Upper lobe of left lung (tissue), 6 donors: ENCODE measurements around the gene GFAP. TPM values are rescaled to one million over a fixed set of nuclear protein-coding genes. Genes with fewer than 3 reads are reported as not detected.

Experiments used
- ATAC-seq, 2 donors: fragments of 200-7000 bp; cut with Tn5 transposase; one replicate each; pipeline ENCODE4 v1.9.1; 2022; ENCODE audit warnings: mild to moderate bottlenecking in 2 of 2, moderate library complexity in 2 of 2; ENCODE audit not compliant: low FRiP score in 2 of 2
- DNase-seq, 2 donors: peaks; one replicate each; pipeline ENCODE4 v3.0.0-alpha.2; 2019 to 2020
- H3K27ac ChIP-seq, 4 donors: fragments of 200-600 bp; sonication (generic); one replicate each; pipeline ENCODE4 v1.5.1; 2016 to 2019
- H3K27me3 ChIP-seq, 4 donors: fragments of 200-600 bp; sonication (generic); one replicate each; pipeline ENCODE4 v1.5.1; 2017 to 2019
- H3K36me3 ChIP-seq, 4 donors: fragments of 200-600 bp; sonication (generic); one replicate each; pipeline ENCODE4 v1.5.1; 2016 to 2019
- H3K4me1 ChIP-seq, 4 donors: fragments of 200-600 bp; sonication (generic); one replicate each; pipeline ENCODE4 v1.5.1; 2018 to 2019
- H3K4me3 ChIP-seq, 4 donors: fragments of 200-600 bp; sonication (generic); one replicate each; pipeline ENCODE4 v1.5.1; 2017 to 2019; ENCODE audit warnings: mild to moderate bottlenecking in 2 of 4, moderate library complexity in 1 of 4
- H3K9me3 ChIP-seq, 4 donors: fragments of 200-600 bp; sonication (generic); one replicate each; pipeline ENCODE4 v1.5.1; 2018 to 2019
- EP300 ChIP-seq, 4 donors: sonication (generic); formaldehyde crosslinking; IDR thresholded peaks; one replicate each; pipeline ENCODE4 v1.5.1; 2017; ENCODE audit warnings: antibody characterized with exemption in 4 of 4, control low read depth in 2 of 4
- POLR2A ChIP-seq, 4 donors: fragments of 450-650 bp; IDR thresholded peaks; one replicate each; pipeline ENCODE4 v1.5.1; 2016 to 2017; ENCODE audit warnings: antibody characterized with exemption in 4 of 4, mild to moderate bottlenecking in 2 of 4
- POLR2AphosphoS5 ChIP-seq, 2 donors: sonication (generic); formaldehyde crosslinking; IDR thresholded peaks; one replicate each; pipeline ENCODE4 v1.5.1; 2017; ENCODE audit warnings: antibody characterized with exemption in 2 of 2
- WGBS, 2 donors: methylation state at CpG; one replicate each; pipeline ENCODE4 v1.1.5; 2017 to 2018; 5-methylcytosine and 5-hydroxymethylcytosine counted together
- total RNA-seq, 6 donors: library from RNA; depleted of rRNA in 4 of 6; stranded (reverse); fragments of >200 nt in 4 of 6; gene quantifications; one replicate each; pipeline versions ENCODE4 v1.1.0 to v1.2.1, GENCODE V29; 2016 to 2021
- TF ChIP-seq, protein P1 (sequence below), 6 experiments: fragments of 450-650 bp in 4 of 6; fragments of 200-600 bp in 2 of 6; sonication (generic) in 2 of 6; IDR thresholded peaks; one replicate each; pipeline ENCODE4 v1.5.1; 2016 to 2019; ENCODE audit warnings: antibody characterized with exemption in 6 of 6
- donor health status: DM: no; HTN: no; CAD: no; lungs with moderate emphysema.
- donor health status: DM: no; HTN: yes; CAD: no; lungs with severe emphysema.

The GFAP gene
- not detected for total RNA-seq

DNA sequence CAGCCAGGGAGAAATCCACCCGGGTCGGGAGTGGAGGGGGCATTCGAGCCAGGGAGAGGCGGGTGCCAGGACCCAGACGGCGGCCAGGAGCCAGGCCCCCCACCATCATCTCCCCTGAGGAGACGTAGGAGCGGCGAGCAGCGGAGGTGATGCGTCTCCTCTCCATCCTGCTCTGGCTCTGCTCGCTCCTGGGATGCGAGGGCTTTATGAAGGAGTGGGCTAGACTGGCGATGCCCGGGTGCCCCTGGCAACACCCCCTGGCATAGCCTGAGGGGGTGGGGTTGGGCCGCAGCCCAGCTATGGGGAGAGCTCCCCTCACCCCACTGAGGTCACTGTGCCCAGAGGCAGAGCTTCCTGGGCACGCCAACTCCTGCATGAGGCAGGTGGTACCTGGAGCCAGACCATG is at the start of gene GFAP:
TSS of gene GFAP (minus strand) at position 180 of the 406 bp plus-strand sequence. CDS start at position 166, 14 bp downstream.
- H3K27ac ChIP-seq = no peak within 1 kb of the TSS

DNA sequence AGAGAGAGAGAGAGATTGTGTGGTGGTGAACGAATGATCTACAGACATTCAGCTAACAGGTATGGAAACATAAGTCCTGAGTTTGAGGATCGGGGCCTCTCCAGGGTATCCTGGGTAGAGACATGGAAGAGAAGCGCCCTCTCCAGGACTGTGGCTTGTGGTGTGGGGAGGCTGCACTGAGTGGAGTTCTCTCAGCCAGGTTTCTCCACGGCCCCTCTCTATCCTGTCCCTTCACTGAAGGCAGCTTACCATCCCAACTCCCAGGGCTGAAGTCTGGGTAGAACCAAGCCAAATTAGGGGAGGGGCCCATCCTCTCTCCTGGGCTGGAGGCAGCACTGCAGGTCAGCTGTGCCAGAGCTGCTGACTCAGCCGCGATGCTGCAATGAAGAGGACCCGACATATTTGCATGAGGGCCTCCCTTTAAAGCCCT is 46.6 kb upstream of the GFAP start:
- 76 to 87% methylated on average over 7 of the region's 7 CpGs for WGBS, 2 donors
- DNase-seq (no peak), ATAC-seq (no peak)
- Histone ChIP-seq H3K36me3 (no peaks in the 10 kb centered on the region), H3K27ac (no peak overlapping the region), H3K4me3 (no peak overlapping the region), H3K27me3 (peaks cover 0 to 32% (median 15%) of the 10 kb centered on the region in 4 donors), H3K4me1 (peaks cover 7 to 23% (median 9%) of the 10 kb centered on the region in 4 donors), H3K9me3 (no peaks in the 10 kb centered on the region)
- no peak for TF ChIP-seq POLR2A (IDR thresholded peaks at IDR 0.05)
- TF ChIP-seq, protein P1, sequence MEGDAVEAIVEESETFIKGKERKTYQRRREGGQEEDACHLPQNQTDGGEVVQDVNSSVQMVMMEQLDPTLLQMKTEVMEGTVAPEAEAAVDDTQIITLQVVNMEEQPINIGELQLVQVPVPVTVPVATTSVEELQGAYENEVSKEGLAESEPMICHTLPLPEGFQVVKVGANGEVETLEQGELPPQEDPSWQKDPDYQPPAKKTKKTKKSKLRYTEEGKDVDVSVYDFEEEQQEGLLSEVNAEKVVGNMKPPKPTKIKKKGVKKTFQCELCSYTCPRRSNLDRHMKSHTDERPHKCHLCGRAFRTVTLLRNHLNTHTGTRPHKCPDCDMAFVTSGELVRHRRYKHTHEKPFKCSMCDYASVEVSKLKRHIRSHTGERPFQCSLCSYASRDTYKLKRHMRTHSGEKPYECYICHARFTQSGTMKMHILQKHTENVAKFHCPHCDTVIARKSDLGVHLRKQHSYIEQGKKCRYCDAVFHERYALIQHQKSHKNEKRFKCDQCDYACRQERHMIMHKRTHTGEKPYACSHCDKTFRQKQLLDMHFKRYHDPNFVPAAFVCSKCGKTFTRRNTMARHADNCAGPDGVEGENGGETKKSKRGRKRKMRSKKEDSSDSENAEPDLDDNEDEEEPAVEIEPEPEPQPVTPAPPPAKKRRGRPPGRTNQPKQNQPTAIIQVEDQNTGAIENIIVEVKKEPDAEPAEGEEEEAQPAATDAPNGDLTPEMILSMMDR (IDR thresholded peaks at IDR 0.05) = no peak
- no peak for TF ChIP-seq POLR2AphosphoS5 (IDR thresholded peaks at IDR 0.05)
- no peak for TF ChIP-seq EP300 (IDR thresholded peaks at IDR 0.05)

More for the DNA sequence above, at the start of gene GFAP:
- Histone ChIP-seq H3K4me1 (peaks cover 8 to 27% (median 17%) of the 10 kb centered on the region in 4 donors), H3K9me3 (no peaks in the 10 kb centered on the region), H3K36me3 (no peaks in the 10 kb centered on the region), H3K27me3 (peaks cover 0 to 7% (median 3%) of the 10 kb centered on the region in 4 donors), H3K4me3 (no peak within 1 kb of the TSS)
- ATAC-seq (no peak), DNase-seq (no peak)
- no peak for TF ChIP-seq POLR2A (IDR thresholded peaks at IDR 0.05)
- no peak for TF ChIP-seq EP300 (IDR thresholded peaks at IDR 0.05)
- TF ChIP-seq, protein P1 (IDR thresholded peaks at IDR 0.05) = no peak
- no peak for TF ChIP-seq POLR2AphosphoS5 (IDR thresholded peaks at IDR 0.05)
- 81 to 92% methylated on average over 8 to 17 of the region's 17 CpGs for WGBS, 2 donors

DNA sequence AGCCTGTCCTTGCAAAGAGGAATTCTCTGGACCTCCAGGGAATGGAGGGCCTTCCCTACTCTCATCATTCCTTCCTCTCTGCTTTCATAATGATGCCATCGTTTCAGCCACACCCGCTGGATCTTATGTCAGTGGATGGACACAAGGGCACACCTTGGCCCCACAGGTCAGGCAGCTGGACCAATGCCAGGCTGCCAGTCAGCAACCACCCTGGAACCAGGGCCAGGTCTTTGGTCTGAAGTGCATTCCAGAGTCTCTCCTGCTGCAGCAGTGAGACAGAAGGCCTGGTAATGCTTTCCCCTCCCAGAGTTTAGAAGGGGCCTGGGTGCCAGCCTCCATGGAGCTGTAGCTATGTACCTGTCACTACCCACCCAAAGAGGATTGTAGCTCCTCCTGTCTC is 45.4 kb upstream of the GFAP start:
- Histone ChIP-seq H3K27ac (no peak overlapping the region), H3K9me3 (no peaks in the 10 kb centered on the region), H3K4me3 (no peak overlapping the region), H3K36me3 (no peaks in the 10 kb centered on the region), H3K4me1 (peaks cover 6 to 16% (median 7%) of the 10 kb centered on the region in 4 donors), H3K27me3 (peaks cover 0 to 20% (median 8%) of the 10 kb centered on the region in 4 donors)
- WGBS, 2 donors = 58 to 75% methylated on average over 2 of the region's 2 CpGs
- ATAC-seq = peak in 1 of 2 donors; percentile 21
- TF ChIP-seq EP300 (IDR thresholded peaks at IDR 0.05) (no peak), POLR2AphosphoS5 (IDR thresholded peaks at IDR 0.05) (no peak), POLR2A (IDR thresholded peaks at IDR 0.05) (no peak)
- TF ChIP-seq, protein P1 (IDR thresholded peaks at IDR 0.05) = no peak
- DNase-seq = peak in 1 of 2 donors; percentile 46

DNA sequence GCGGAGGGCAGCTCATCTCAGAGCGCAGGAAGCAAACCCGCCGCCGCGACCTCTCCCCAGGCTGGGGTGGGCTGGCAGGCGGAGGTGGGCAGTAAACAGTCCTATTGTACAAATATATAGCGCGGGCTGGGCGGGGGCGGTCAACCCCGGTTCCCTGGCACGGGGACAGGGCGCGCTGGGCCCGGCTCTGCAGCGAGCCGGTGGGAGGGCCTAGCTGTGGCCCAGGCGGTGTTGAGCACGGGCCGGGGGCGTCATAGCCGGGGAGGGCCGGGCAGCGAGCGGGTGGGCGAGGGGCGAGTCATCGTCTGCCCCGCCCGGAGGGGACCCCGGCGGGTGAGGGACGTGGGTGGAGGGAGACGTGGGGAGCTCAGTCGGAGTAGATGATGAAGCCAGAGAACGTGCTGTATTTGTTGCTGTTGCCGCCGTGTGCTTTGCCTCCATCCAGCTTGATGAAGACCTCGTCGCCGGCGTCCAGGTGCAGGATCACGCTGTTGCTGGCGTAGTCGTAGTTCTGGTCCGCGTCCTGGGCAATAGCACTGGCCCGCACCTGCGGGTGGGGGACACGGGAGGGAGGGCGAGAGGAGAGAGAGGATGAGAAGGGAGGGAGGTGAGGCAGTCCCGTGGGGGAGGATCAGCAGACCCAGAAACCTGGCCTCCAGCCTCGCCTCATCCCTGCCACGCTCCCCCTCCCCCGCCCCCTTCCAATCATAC is 44.7 kb upstream of the GFAP start:
- Histone ChIP-seq H3K27me3 (peaks cover 0 to 15% (median 6%) of the 10 kb centered on the region in 4 donors), H3K9me3 (no peaks in the 10 kb centered on the region), H3K27ac (no peak overlapping the region), H3K4me1 (peaks cover 6 to 16% (median 7%) of the 10 kb centered on the region in 4 donors), H3K4me3 (peak overlapping the region in 1 of 4 donors; percentile 21), H3K36me3 (no peaks in the 10 kb centered on the region)
- TF ChIP-seq POLR2A (IDR thresholded peaks at IDR 0.05) = no peak
- TF ChIP-seq POLR2AphosphoS5 (IDR thresholded peaks at IDR 0.05) = no peak
- TF ChIP-seq, protein P1 (IDR thresholded peaks at IDR 0.05) = no peak
- no peak for TF ChIP-seq EP300 (IDR thresholded peaks at IDR 0.05)
- WGBS, 2 donors = 17 to 21% methylated on average over 23 to 35 of the region's 56 CpGs
- ATAC-seq = no peak
- peak in 1 of 2 donors; percentile 78 for DNase-seq
